Measurements from ENCODE around the gene CDH4. TPM values are rescaled to one million over a fixed set of nuclear protein-coding genes. Genes with fewer than 3 reads are reported as not detected.

CDH4 gene
- total and polyA plus RNA-seq, 2 of the 13 experiments (the other 11 are each of a cell fraction or from before 2014, with no cell fraction given) = not detected

DNA sequence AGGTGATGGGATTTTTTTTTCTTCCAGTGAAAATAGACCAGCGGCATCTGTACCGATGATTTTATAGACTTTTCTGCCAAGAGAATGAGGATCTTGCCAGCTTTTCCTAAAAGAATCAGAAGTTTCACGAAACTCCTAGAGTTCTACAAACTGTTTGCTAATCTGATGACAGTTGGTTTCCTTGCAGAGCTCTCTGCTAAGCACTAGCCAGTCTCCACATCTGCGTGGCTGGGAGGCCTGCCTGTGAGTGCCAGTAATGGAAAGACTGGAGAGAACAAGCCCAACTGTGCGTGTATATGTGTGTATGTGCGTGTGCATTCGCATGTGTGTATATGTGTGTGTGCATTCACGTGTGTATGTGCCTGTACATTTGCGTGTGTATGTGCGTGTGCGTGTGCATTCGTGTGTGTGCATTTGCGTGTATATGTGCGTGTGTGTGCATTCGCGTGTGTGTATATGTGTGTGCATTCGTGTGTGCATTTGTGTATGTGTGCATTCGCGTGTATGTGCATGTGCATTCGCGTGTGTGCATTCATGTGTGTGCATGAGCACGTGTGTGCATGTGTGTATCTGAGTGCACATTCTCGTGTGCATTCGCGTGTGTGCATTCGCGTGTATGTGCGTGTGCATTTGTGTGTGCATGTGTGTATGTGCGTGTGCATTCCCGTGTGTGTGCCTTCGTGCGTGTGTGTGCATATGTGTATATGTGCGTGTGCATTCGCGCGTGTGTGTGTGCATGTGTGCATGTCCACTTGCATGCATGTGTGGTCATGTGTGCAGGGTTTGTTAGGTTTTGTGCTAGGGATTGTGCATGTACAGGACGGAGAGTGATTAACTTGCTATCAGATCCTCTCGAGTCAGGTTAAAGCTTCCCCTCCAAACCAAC, 434.2 kb downstream of the CDH4 start (continued):
- TF ChIP-seq, protein P1, sequence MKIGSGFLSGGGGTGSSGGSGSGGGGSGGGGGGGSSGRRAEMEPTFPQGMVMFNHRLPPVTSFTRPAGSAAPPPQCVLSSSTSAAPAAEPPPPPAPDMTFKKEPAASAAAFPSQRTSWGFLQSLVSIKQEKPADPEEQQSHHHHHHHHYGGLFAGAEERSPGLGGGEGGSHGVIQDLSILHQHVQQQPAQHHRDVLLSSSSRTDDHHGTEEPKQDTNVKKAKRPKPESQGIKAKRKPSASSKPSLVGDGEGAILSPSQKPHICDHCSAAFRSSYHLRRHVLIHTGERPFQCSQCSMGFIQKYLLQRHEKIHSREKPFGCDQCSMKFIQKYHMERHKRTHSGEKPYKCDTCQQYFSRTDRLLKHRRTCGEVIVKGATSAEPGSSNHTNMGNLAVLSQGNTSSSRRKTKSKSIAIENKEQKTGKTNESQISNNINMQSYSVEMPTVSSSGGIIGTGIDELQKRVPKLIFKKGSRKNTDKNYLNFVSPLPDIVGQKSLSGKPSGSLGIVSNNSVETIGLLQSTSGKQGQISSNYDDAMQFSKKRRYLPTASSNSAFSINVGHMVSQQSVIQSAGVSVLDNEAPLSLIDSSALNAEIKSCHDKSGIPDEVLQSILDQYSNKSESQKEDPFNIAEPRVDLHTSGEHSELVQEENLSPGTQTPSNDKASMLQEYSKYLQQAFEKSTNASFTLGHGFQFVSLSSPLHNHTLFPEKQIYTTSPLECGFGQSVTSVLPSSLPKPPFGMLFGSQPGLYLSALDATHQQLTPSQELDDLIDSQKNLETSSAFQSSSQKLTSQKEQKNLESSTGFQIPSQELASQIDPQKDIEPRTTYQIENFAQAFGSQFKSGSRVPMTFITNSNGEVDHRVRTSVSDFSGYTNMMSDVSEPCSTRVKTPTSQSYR (CRISPR knock-in tag; IDR thresholded peaks at IDR 0.05; ENCODE audit: borderline replicate concordance) = no peak
- TF ChIP-seq, protein P2, sequence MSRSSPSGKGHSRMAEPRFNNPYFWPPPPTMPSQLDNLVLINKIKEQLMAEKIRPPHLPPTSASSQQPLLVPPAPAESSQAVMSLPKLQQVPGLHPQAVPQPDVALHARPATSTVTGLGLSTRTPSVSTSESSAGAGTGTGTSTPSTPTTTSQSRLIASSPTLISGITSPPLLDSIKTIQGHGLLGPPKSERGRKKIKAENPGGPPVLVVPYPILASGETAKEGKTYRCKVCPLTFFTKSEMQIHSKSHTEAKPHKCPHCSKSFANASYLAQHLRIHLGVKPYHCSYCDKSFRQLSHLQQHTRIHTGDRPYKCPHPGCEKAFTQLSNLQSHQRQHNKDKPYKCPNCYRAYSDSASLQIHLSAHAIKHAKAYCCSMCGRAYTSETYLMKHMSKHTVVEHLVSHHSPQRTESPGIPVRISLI (CRISPR knock-in tag; IDR thresholded peaks at IDR 0.05; ENCODE audit: borderline replicate concordance) = no peak
- TF ChIP-seq, protein P3, sequence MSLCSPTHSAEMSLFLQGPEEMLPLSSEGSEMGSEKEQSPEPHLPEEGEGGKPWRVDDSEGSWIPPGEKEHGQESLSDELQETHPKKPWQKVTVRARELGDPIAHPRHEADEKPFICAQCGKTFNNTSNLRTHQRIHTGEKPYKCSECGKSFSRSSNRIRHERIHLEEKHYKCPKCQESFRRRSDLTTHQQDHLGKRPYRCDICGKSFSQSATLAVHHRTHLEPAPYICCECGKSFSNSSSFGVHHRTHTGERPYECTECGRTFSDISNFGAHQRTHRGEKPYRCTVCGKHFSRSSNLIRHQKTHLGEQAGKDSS (CRISPR knock-in tag; IDR thresholded peaks at IDR 0.05; ENCODE audit: borderline replicate concordance, low read depth) = no peak
- TF ChIP-seq ZNF816 (CRISPR knock-in tag; IDR thresholded peaks at IDR 0.05; ENCODE audit: borderline replicate concordance) = no peak
- no peak for TF ChIP-seq ZNF333 (CRISPR knock-in tag; IDR thresholded peaks at IDR 0.05; ENCODE audit: borderline replicate concordance)
- TF ChIP-seq FOXK2 (IDR thresholded peaks at IDR 0.05) = 0 out of 2 replicates have a peak, but pooled peaks have one; percentile 7
- 0 out of 2 replicates have a peak, but pooled peaks have one; percentile 32 for TF ChIP-seq DNMT1 (CRISPR knock-in tag; IDR thresholded peaks at IDR 0.05)
- TF ChIP-seq PHF8 (CRISPR knock-in tag; IDR thresholded peaks at IDR 0.05) = no peak
- TF ChIP-seq GABPA (IDR thresholded peaks at IDR 0.05; ENCODE audit: low read depth, low read length) = 0 out of 2 replicates have a peak, but pooled peaks have one; percentile 12
- no peak for TF ChIP-seq GABPA (CRISPR knock-in tag; IDR thresholded peaks at IDR 0.05; ENCODE audit: low read depth)
- TF ChIP-seq KAT8 (CRISPR knock-in tag; IDR thresholded peaks at IDR 0.05) = no peak
- no peak for TF ChIP-seq ZSCAN25 (CRISPR knock-in tag; IDR thresholded peaks at IDR 0.05)
- TF ChIP-seq ZNF160 (CRISPR knock-in tag; IDR thresholded peaks at IDR 0.05) = no peak

Data from HepG2 (cell line).